ENCODE results near the gene ANGPT4. TPM values are rescaled to one million over a fixed set of nuclear protein-coding genes. Genes with fewer than 3 reads are reported as not detected.

The ANGPT4 gene
- total and polyA plus RNA-seq, 5 donors from 2014 or later = not detected

DNA sequence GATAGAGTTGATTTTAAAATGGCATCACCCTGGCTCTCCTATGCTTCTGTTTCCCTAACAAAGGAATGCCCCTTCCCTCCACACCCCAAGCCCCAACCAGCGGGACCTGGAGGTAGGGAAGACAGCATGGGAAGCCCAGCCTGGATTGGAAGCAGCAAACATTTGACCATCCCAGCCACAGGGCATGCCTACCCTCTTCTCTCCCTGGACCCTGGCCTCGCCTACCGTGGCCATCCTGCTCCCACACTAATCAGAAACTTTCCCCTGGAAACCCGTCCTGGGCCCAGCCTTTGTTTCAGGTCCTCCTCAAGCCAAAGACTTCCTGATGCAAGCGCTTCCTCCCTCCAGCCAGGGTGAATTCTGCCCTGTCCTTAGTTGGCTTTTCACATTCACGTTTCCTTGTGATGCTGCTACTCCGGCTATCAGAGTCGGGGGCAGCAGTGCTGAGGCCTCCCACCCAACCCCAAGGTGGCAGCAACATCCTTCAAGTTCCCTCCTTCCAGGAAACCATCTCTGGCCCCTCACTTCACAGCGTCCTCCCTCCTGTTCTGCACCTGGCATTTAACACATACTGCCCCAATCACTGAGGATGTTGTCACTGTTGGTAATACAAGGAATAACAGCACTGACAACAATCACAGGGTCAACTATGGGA lies 18.2 kb upstream of the ANGPT4 start:
- no peaks in the 10 kb centered on the region for H3K36me3 ChIP-seq (ENCODE audit: control insufficient read depth, insufficient read depth, low read length)
- Mint-ChIP-seq H3K4me1 (no peaks in the 10 kb centered on the region), H3K4me3 (no peak overlapping the region), H3K36me3 (peaks cover 3% of the 10 kb centered on the region), H3K27me3 (peaks cover 4% of the 10 kb centered on the region), H3K27ac (no peak overlapping the region), H3K9me3 (peaks cover 0 to 12% (median 7%) of the 10 kb centered on the region in 7 donors)
- H3K4me1 ChIP-seq (ENCODE audit: control insufficient read depth, insufficient read depth, low read length, poor library complexity, severe bottlenecking) = no peaks in the 10 kb centered on the region
- no peak overlapping the region for H3K4me3 ChIP-seq (ENCODE audit: low read depth, low read length)
- H3K27ac ChIP-seq (ENCODE audit: insufficient read depth, low read length, poor library complexity, severe bottlenecking) = no peak overlapping the region
- peaks cover 7 to 15% of the 10 kb centered on the region in 2 experiments for H3K9me3 ChIP-seq (ENCODE audit: control insufficient read depth in 2 of 2, low read length in 2 of 2)
- H3K27me3 ChIP-seq (ENCODE audit: control insufficient read depth, insufficient read depth, low read length) = peaks cover 3% of the 10 kb centered on the region
- DNase-seq (no peak), ATAC-seq (ENCODE audit: low read depth in 2 of 2) (no peak)

DNA sequence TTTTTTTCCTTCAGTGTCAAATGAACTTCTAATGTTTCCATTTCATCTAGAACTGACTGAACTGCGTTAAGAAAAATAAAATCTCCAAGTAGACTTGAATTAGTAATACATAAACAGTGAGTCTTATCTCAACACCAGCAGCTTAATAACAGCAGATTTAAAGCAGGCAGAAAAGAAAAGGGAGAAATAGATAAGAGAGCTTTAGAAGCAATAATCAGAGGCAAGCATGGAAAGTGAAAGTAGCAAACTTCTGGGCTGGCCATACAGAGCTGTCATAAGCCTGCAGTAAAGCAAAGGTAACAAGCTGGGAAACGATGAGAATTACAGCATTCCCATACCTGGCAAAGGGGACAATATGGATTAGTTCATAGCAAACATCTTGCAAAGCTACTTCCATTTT lies 16.9 kb upstream of the ANGPT4 start:
- no peak overlapping the region for H3K4me3 Mint-ChIP-seq
- Histone ChIP-seq H3K9me3 (ENCODE audit: control insufficient read depth in 2 of 2, low read length in 2 of 2) (peaks cover 7 to 15% of the 10 kb centered on the region in 2 experiments), H3K4me1 (ENCODE audit: control insufficient read depth, insufficient read depth, low read length, poor library complexity, severe bottlenecking) (no peaks in the 10 kb centered on the region), H3K4me3 (ENCODE audit: low read depth, low read length) (no peak overlapping the region), H3K36me3 (ENCODE audit: control insufficient read depth, insufficient read depth, low read length) (no peaks in the 10 kb centered on the region), H3K27ac (ENCODE audit: insufficient read depth, low read length, poor library complexity, severe bottlenecking) (no peak overlapping the region), H3K27me3 (ENCODE audit: control insufficient read depth, insufficient read depth, low read length) (peaks cover 3% of the 10 kb centered on the region)
- DNase-seq = no peak
- H3K27me3 Mint-ChIP-seq = peaks cover 8% of the 10 kb centered on the region
- peaks cover 3% of the 10 kb centered on the region for H3K36me3 Mint-ChIP-seq
- H3K9me3 Mint-ChIP-seq = peaks cover 0 to 12% (median 7%) of the 10 kb centered on the region in 7 donors
- no peak for ATAC-seq (ENCODE audit: low read depth in 2 of 2)
- no peak overlapping the region for H3K27ac Mint-ChIP-seq
- no peaks in the 10 kb centered on the region for H3K4me1 Mint-ChIP-seq

GRCh38 chr20:931401-931800 lies 15.3 kb upstream of the ANGPT4 start:
- ATAC-seq (ENCODE audit: low read depth in 2 of 2) = no peak
- H3K27ac Mint-ChIP-seq = no peak overlapping the region

GRCh38 chr20:926670-927069 lies 10.5 kb upstream of the ANGPT4 start:
- peak overlapping the region in 1 of 4 donors; percentile 84 for H3K4me3 Mint-ChIP-seq

More at GRCh38 chr20:931401-931800, 15.3 kb upstream of the ANGPT4 start:
- Histone ChIP-seq H3K9me3 (ENCODE audit: control insufficient read depth in 2 of 2, low read length in 2 of 2) (peaks cover 7 to 15% of the 10 kb centered on the region in 2 experiments), H3K36me3 (ENCODE audit: control insufficient read depth, insufficient read depth, low read length) (no peaks in the 10 kb centered on the region), H3K4me1 (ENCODE audit: control insufficient read depth, insufficient read depth, low read length, poor library complexity, severe bottlenecking) (no peaks in the 10 kb centered on the region), H3K27ac (ENCODE audit: insufficient read depth, low read length, poor library complexity, severe bottlenecking) (no peak overlapping the region), H3K27me3 (ENCODE audit: control insufficient read depth, insufficient read depth, low read length) (peaks cover 3% of the 10 kb centered on the region), H3K4me3 (ENCODE audit: low read depth, low read length) (no peak overlapping the region)
- DNase-seq = no peak
- peaks cover 17% of the 10 kb centered on the region for H3K27me3 Mint-ChIP-seq
- H3K4me1 Mint-ChIP-seq = no peaks in the 10 kb centered on the region
- H3K4me3 Mint-ChIP-seq = no peak overlapping the region
- H3K36me3 Mint-ChIP-seq = peaks cover 3% of the 10 kb centered on the region
- peaks cover 0 to 12% (median 7%) of the 10 kb centered on the region in 7 donors for H3K9me3 Mint-ChIP-seq

DNA sequence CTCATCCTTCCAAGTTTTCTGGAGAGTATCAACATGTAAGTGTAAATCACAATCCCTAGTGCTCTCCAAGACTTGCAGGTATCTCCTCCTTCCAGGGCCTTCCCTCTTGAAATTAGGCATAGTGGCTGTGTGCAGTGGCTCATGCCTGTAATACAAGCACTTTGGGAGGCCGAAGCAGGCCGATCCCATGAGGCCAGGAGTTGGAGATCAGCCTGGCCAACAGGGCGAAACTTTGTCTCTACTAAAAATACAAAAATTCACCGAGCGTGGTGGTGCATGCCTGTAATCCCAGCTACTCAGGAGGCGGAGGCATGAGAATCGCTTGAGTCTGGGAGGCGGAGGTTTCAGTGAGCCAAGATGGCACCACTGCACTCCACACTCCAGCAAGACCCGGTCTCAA lies 9.4 kb upstream of the ANGPT4 start:
- no peak for ATAC-seq (ENCODE audit: low read depth in 2 of 2)
- H3K27me3 Mint-ChIP-seq = peaks cover 14% of the 10 kb centered on the region

More at GRCh38 chr20:926670-927069, 10.5 kb upstream of the ANGPT4 start:
- no peaks in the 10 kb centered on the region for H3K36me3 ChIP-seq (ENCODE audit: control insufficient read depth, insufficient read depth, low read length)
- H3K4me1 Mint-ChIP-seq = no peaks in the 10 kb centered on the region
- no peak overlapping the region for H3K27ac ChIP-seq (ENCODE audit: insufficient read depth, low read length, poor library complexity, severe bottlenecking)
- H3K4me1 ChIP-seq (ENCODE audit: control insufficient read depth, insufficient read depth, low read length, poor library complexity, severe bottlenecking) = no peaks in the 10 kb centered on the region
- H3K9me3 Mint-ChIP-seq = peaks cover 0 to 8% (median 5%) of the 10 kb centered on the region in 7 donors
- H3K4me3 ChIP-seq (ENCODE audit: low read depth, low read length) = no peak overlapping the region
- ATAC-seq (ENCODE audit: low read depth in 2 of 2) = no peak
- H3K27me3 Mint-ChIP-seq = peaks cover 17% of the 10 kb centered on the region
- H3K27ac Mint-ChIP-seq = no peak overlapping the region
- H3K9me3 ChIP-seq (ENCODE audit: control insufficient read depth in 2 of 2, low read length in 2 of 2) = peaks cover under 1 to 12% of the 10 kb centered on the region in 2 experiments
- H3K36me3 Mint-ChIP-seq = peaks cover under 1% of the 10 kb centered on the region
- no peak for DNase-seq
- peaks cover 3% of the 10 kb centered on the region for H3K27me3 ChIP-seq (ENCODE audit: control insufficient read depth, insufficient read depth, low read length)

GRCh38 chr20:924639-925038 lies 8.5 kb upstream of the ANGPT4 start:
- ATAC-seq (ENCODE audit: low read depth in 2 of 2) (no peak), DNase-seq (no peak)
- no peak overlapping the region for H3K4me3 ChIP-seq (ENCODE audit: low read depth, low read length)
- H3K4me3 Mint-ChIP-seq = no peak overlapping the region
- H3K27ac Mint-ChIP-seq = no peak overlapping the region
- peaks cover 14% of the 10 kb centered on the region for H3K27me3 Mint-ChIP-seq
- H3K4me1 ChIP-seq (ENCODE audit: control insufficient read depth, insufficient read depth, low read length, poor library complexity, severe bottlenecking) = no peaks in the 10 kb centered on the region
- no peaks in the 10 kb centered on the region for H3K36me3 ChIP-seq (ENCODE audit: control insufficient read depth, insufficient read depth, low read length)
- H3K36me3 Mint-ChIP-seq = peaks cover 4% of the 10 kb centered on the region
- H3K9me3 Mint-ChIP-seq = peaks cover 0 to 2% (median 0%) of the 10 kb centered on the region in 7 donors
- no peak overlapping the region for H3K27ac ChIP-seq (ENCODE audit: insufficient read depth, low read length, poor library complexity, severe bottlenecking)
- no peaks in the 10 kb centered on the region for H3K4me1 Mint-ChIP-seq
- H3K27me3 ChIP-seq (ENCODE audit: control insufficient read depth, insufficient read depth, low read length) = peaks cover 3% of the 10 kb centered on the region
- H3K9me3 ChIP-seq (ENCODE audit: control insufficient read depth in 2 of 2, low read length in 2 of 2) = no peaks in the 10 kb centered on the region

More for the DNA sequence above, 9.4 kb upstream of the ANGPT4 start:
- no peak for DNase-seq
- Mint-ChIP-seq H3K4me1 (no peaks in the 10 kb centered on the region), H3K36me3 (no peaks in the 10 kb centered on the region), H3K27ac (no peak overlapping the region), H3K9me3 (peaks cover 0 to 4% (median 0%) of the 10 kb centered on the region in 7 donors), H3K4me3 (no peak overlapping the region)
- Histone ChIP-seq H3K4me1 (ENCODE audit: control insufficient read depth, insufficient read depth, low read length, poor library complexity, severe bottlenecking) (no peaks in the 10 kb centered on the region), H3K9me3 (ENCODE audit: control insufficient read depth in 2 of 2, low read length in 2 of 2) (peaks cover 0 to 1% of the 10 kb centered on the region in 2 experiments), H3K27me3 (ENCODE audit: control insufficient read depth, insufficient read depth, low read length) (peaks cover 3% of the 10 kb centered on the region), H3K4me3 (ENCODE audit: low read depth, low read length) (no peak overlapping the region), H3K36me3 (ENCODE audit: control insufficient read depth, insufficient read depth, low read length) (no peaks in the 10 kb centered on the region), H3K27ac (ENCODE audit: insufficient read depth, low read length, poor library complexity, severe bottlenecking) (no peak overlapping the region)

GRCh38 chr20:922781-923180 lies 6.6 kb upstream of the ANGPT4 start:
- Mint-ChIP-seq H3K4me3 (no peak overlapping the region), H3K27ac (no peak overlapping the region), H3K9me3 (peaks cover 0 to 2% (median 0%) of the 10 kb centered on the region in 7 donors), H3K36me3 (peaks cover 4% of the 10 kb centered on the region), H3K27me3 (peaks cover 9% of the 10 kb centered on the region), H3K4me1 (no peaks in the 10 kb centered on the region)
- Histone ChIP-seq H3K4me3 (ENCODE audit: low read depth, low read length) (no peak overlapping the region), H3K36me3 (ENCODE audit: control insufficient read depth, insufficient read depth, low read length) (no peaks in the 10 kb centered on the region), H3K27me3 (ENCODE audit: control insufficient read depth, insufficient read depth, low read length) (no peaks in the 10 kb centered on the region), H3K9me3 (ENCODE audit: control insufficient read depth in 2 of 2, low read length in 2 of 2) (no peaks in the 10 kb centered on the region), H3K4me1 (ENCODE audit: control insufficient read depth, insufficient read depth, low read length, poor library complexity, severe bottlenecking) (no peaks in the 10 kb centered on the region), H3K27ac (ENCODE audit: insufficient read depth, low read length, poor library complexity, severe bottlenecking) (no peak overlapping the region)
- ATAC-seq (ENCODE audit: low read depth in 2 of 2) = no peak
- DNase-seq = no peak

GRCh38 chr20:921068-921467 lies 4.9 kb upstream of the ANGPT4 start:
- Histone ChIP-seq H3K27me3 (ENCODE audit: control insufficient read depth, insufficient read depth, low read length) (no peaks in the 10 kb centered on the region), H3K9me3 (ENCODE audit: control insufficient read depth in 2 of 2, low read length in 2 of 2) (no peaks in the 10 kb centered on the region), H3K36me3 (ENCODE audit: control insufficient read depth, insufficient read depth, low read length) (no peaks in the 10 kb centered on the region), H3K4me3 (ENCODE audit: low read depth, low read length) (no peak overlapping the region), H3K27ac (ENCODE audit: insufficient read depth, low read length, poor library complexity, severe bottlenecking) (no peak overlapping the region), H3K4me1 (ENCODE audit: control insufficient read depth, insufficient read depth, low read length, poor library complexity, severe bottlenecking) (no peaks in the 10 kb centered on the region)
- no peaks in the 10 kb centered on the region for H3K9me3 Mint-ChIP-seq
- H3K27ac Mint-ChIP-seq = no peak overlapping the region
- no peak for ATAC-seq (ENCODE audit: low read depth in 2 of 2)
- H3K27me3 Mint-ChIP-seq = peaks cover 5% of the 10 kb centered on the region
- H3K36me3 Mint-ChIP-seq = peaks cover 4% of the 10 kb centered on the region
- H3K4me1 Mint-ChIP-seq = no peaks in the 10 kb centered on the region
- no peak overlapping the region for H3K4me3 Mint-ChIP-seq
- DNase-seq = no peak

Measured in CD4-positive, CD25-positive, alpha-beta regulatory T cell (primary cell).